Middle frontal gyrus (tissue), 1 donor: ENCODE data around the gene HMCN1.

Source experiments
- DNase-seq: peaks from one replicate; pipeline ENCODE4 v3.0.0-alpha.2; 2015; ENCODE audit warnings: low spot score; ENCODE audit errors: extremely low spot score

HMCN1 gene

DNA sequence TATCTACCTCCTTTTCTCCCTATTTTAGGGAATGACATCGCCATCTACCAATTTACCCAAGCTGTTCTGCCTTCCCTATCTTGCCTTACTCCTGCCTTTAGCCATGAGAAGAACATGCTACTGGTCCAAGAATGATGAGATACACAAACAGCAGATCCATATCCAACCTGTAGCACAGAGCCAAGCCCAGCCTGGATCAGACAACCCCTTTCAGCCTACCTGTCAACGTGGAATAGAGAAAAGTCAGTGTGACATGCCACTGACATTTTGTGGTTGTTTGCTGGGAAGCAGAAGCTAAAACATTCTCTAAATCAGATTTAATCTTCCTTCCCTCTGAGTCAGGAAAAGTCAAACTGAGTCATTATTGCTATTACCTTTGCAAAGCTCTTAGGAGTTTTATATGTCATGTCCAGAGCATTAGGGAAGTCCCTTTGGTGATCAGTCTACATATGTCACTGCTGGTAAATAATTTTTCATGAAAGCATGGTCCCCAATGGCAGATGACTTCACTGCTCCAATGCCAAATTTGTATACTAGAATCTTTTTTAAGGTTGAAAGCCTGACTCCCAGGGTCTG, 497.8 kb downstream of the HMCN1 start:
- DNase-seq, result no peak

DNA sequence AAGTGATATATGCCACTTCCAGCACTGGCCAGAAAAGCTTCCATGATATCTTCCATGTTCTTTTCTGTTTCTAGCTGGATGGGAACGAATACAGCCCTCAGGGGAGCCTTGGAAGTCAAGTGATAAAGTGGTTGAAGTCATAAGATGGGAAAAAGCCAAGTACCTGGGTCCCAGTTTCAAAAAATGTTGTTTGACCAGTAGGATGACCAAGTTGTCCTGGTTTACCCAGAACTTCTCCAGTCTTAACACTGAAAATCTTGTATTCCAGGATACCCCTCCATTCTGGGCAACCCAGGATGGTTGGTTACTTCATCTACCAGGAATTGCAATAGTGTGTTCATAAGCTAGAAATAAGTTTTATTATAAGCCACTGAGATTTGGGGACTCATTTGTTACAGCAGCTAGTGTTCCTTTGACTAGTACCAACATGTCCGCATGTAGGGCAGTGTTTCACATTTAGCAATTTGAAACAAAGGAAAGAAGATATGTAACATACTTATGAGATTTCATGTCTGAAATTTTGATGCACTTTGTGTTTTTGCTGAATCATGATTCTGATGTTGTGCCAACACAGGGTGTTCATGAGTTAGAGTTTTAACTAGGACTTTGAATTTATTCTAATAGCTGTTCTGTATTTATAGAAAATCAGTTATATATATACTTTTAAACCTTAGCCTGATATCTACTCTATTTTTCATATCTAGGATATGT, 500.9 kb downstream of the HMCN1 start:
- DNase-seq, result no peak

DNA sequence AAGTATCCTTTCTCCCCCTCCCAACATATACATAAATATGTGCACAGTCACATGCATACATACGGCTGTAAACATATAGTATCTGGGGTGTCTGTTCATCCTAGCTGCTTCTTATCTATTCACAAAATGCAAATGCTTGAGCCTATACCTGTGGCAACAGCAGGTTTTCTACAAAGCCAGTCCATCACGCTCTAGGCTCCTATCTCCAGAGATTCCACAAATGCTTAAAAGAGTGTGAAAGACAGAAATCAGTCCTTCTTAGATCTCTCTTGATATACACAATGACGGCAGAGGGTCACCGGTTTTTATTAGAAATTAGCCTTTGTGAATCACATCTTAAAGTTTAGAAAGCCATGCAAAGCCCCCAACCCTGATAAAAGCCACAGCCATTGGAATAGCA, 501.5 kb downstream of the HMCN1 start:
- DNase-seq, result no peak

DNA sequence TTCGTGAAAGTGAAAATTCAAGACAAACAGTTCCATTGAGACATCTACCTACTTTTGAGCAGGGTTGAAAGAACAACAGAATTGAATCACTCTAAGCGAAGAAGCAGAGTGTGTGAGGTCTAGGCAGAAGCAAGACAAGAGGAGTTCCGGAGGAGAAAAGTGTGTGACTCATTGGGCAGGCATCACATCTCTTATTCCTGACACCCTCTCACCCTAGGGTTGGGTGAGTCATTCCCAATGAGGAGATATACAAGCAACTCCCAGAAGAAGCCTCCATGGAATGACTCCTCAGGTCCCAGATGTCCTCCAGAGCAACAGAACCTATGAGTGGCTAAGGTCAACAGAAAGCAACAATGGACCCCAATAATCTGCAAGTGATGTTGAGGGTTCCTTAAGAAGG, 502.7 kb downstream of the HMCN1 start:
- no peak for DNase-seq

DNA sequence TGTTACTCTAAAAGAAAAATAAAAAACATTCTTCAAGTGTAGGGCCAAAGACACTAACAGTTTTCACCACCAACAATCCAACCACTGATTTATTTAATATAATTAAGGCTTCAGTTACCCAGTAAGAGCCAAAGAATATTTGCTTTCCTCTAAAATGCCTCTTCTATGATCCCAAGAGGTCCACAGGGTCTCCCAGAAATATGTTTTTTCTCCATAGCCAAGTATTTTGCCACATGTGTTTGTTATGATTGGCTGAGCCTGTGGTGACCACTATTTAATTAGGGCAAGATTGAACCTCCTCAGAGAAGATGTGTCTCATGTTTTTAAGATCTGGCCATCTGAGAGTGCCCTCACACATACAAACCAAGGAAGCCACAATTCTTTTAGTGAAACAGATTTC, 505.0 kb downstream of the HMCN1 start:
- DNase-seq, result no peak

DNA sequence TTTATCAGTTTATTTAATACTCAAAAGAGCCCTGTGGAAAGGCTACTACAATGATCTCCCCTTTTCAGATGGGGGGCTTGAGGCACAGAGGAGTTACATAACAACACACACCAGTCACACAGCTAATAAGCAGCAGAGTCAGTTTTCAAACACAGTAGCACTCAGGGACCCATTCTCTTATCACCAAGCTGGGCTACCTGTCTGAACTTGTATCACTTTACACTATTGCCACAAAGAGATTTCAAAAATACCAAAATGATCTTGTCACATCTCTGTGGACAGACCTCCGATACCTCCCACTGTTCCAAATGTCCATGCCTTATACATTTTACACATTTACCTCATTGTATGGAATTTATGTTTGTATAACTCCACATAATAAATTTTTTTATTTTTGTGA, 506.2 kb downstream of the HMCN1 start:
- DNase-seq, result no peak
